ENCODE measurements around the gene AGPS.
"Not testable (repeated sequence)": the region's sequence is repeated elsewhere in the genome, so short reads cannot be mapped to it uniquely, and the experiment has no call there.

The AGPS gene

DNA sequence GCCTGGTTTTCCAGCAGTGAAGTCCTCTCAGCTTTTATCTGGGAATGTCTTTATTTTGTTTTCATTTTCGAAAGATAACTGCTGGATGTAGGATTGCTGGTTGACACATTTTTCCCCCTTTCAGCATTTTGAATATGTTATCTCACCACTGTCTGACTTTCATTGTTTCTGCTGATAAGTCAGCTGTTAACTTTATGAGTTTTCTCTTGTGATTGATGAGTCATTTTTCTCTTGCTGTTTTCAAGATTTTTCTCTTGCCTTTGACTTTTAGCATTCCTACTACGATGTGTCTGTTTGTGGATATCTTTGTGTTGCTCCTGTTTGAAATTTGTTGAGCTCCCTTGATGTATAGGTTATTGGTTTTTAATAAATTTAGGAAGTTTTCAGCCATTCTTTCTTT, 85.5 kb downstream of the AGPS start:
- DNase-seq, result no peak

DNA sequence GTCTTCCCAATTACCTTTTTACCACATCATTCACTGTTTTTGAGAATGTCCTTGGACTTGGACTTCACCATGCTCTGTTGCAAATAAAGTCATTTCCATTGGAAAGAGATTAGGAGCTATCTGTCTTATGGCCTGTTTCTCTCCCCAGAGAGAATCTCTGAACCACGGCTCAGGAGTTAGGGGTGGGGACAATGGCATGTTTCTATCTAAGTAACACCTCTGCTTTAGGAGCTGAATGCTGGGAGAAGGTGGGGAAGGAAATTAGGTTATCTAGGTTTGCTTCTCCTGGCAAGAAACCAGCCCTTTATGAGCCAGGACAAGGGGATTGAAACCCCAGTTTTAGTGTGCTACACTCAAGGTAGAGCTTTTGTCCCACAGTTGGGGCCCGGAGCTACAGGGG, 86.3 kb downstream of the AGPS start:
- DNase-seq, result no peak

DNA sequence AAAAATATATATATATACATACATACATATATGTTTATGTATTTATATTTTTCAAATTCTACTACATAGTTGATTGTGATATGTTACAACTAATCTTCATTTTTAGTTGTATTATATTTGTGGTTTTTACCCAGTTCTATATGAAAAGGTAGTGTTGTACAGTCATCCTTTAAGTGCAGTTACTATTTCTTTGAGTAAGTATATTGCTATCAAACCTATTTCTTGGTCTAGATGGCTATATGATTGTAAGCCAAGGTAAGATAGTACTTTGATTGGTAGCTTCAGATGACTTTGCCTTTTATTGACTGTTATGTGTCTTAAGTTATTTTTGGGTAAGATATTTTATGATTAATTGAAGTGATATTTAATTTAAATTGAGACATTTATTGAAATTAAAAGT, 89.6 kb downstream of the AGPS start:
- DNase-seq, result no peak

DNA sequence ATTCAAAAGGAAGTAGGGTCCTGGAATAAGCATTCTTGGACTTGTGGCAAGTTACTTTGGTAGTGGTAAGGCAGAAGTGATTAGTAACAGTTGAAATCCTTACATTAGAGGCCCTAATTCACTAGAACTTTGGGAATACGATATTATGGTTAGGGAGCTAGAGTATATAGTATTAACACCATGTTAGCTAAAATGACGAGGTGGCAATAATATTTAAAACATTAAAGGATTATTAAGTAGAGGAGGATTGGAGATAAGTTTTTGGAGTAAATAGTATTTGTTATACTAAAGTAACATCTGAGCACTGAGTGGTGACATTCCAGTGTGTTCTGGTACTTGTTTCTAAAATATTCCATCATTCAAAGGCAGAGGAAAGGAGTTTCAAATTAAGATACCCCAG, 91.0 kb downstream of the AGPS start:
- no peak for DNase-seq

DNA sequence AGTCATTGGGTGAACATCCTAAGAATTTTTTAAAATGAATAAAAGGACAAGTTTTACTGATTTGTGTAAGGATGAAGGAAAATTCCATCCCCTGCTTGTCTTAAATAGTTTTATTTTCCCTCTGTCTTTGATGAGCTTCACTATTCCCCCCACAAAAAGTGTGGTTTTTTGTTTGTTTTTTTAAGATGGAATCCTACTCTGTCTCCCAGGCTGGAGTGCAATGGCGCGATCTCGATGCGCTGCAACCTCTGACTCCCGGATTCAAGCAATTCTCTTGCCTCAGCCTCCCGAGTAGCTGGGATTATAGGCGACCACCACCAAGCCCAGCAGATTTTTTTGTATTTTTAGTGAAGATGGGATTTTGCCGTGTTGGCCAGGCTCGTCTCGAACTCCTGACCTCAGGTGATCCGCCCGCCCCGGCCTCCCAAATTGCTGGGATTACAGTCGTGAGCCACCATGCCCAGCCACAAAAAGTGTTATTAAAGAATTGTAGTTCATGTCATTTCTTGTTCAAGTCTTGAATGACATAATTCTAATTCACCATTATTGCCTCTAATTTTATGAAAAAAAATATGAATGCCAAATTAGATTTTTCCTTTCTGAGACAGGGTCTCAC, 91.7 kb downstream of the AGPS start:
- DNase-seq, result no peak

DNA sequence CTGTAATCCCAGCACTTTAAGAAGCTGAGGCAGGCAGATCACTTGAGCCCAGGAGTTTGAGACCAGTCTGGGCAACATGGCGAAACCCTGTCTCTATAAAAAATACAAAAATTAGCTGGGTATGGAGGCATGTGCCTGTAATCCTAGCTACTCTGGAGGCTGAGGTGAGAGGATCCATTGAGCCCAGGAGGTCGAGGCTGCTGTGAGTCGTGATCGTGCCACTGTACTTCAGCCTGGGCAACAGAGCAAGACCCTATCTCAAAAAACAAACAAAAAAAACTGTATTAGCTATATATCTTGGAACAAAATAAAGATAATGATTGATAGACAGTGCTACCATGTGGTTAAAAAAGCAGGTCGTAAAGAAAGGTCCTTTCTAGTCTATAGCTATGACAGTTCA, 93.1 kb downstream of the AGPS start:
- not testable (repeated sequence) for DNase-seq

DNA sequence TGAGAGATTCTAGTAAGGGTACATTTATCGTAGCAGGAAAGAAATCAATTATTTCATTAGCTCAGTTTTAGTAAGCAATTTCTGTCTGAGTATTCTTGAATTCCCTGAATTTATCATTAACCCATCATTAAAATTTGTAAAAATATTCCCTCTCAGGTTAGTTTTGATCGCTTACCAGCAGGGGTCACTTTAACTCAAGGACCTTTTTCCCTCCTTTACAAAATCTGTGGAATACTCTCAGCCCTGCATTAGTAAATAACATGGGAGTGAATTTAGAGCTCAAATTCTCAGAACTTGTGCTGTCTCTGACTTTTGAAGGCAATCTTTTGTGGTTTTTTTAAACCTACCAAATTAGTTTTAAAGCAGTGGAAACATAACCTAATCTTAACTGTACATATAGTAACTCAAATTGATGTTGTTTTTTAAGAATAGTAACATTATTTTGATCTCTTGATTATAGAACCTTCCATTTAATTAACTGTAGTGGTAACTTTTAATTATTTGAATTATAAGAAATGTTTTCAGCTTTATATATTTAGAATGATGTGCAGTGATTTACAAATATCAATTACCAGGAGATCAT, 97.2 kb downstream of the AGPS start:
- no peak for DNase-seq

DNA sequence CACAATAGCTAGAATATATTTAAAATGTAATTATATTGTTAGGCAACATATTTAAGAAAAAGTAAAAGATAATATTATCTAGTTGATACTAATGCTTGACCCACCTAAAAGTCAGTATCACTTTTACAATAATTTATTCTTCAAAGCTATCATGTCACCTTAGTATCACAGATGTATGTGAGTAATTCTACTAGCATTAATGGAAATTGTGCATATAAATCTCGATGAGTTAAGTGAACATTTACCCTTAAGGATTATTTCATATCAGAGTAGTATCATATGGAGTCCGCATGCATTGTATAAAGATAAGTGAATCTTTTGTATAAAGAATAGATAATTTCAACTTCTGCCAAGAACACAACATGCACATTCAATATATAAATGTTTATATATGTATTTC, 103.4 kb downstream of the AGPS start:
- no peak for DNase-seq

DNA sequence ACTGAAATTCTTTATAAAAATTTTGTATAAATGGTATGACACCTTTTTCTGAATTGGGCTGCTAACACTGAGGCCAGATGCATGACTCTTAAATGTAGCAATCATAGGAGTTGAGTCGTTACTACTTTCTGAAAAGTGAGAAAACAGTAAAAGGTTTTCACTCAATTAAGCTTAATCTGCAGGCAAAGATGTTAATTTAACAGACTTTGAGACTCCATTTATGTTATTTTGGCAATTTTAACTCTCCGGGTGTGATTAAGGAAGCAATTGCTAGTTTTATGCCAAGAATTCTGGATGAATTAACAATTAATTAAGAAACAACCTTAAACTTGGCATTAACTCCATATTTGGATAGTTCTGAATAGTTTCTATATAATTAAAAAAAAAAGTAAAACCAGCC, 104.3 kb downstream of the AGPS start:
- no peak for DNase-seq

DNA sequence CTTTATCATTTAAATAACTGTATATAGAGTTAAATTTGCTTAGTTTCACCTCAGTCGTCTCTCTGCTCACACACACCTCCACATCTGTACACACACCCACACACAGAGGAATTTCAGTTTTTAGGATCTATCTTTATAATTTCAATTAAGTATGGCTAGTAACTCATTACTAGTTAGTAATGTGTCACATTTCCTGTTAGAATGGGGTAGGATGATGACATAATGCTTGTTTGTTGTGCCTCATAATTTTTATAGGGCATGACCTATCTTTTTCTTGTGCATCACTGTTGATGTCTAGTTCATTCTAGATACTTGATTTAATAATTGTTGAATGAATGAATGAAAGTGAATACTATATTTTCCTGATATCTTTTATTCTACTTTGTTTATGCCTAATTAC, 108.6 kb downstream of the AGPS start:
- no peak for DNase-seq

DNA sequence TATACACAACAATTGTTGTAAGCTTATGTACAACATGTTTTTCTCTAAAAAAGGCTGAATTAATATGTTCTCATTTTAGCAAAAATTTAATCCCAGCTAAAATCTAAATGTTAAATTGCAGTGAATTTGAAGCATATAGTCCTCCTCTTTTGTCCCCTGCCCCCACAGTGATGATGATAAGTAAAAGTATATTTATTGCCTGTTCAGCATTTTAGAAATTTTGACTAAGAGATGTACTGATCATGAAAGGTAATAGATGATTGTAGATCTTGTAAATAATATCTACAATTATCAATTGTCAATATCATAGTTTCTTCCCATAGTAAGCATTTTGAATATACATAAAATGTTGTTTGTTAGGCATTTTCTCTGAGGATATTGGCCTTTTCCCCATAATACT, 113.9 kb downstream of the AGPS start:
- no peak for DNase-seq

DNA sequence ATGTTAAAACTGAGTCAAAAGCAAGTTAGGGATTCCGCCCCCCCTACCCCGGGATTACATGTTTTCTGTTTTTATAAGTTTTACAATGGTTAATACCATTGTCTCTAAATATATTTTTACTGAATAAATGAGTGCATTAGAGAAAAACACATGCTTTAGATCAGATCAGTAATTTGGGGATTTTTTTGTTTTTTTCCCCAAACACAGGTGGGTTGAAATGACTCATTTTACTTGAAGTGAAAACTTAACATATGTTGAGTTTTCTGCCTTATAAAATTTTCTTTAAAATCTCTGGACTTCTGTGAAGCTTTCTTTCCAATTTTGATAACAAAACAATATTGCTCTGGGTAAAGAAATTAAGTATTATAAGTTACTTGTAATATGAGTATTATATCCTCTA, 114.4 kb downstream of the AGPS start:
- DNase-seq, result no peak

DNA sequence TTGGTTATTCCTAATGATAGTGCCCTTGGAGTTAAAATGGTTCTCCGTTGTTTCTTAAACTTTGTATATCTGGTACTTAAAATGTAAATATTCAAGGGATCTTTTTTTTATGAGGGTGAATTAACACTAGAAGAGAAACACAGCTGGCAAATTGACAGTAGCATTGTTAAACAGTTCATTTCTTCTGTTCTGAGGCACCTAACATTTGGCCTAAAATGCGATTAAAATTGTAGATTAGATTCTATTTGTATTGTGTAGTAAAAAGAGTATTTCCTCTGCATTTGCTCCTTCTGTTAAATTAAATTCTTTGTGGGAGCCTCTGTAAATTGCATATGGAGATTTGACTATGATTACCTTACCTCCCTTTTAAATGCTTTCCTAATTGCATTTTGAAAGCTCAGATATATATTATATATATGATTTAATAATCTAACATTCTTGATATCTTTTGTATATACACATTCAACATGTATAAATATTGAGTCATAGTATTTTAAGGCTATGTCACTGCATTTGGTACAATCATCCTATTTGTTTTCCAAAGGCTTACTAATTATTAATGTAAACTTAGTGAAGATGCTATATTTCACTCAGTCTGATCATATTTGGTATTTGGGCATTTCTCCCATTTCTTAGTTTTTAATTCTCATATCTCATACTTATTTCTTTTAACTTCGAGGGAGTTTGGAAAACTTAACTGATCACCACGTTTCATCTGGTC, 124.4 kb downstream of the AGPS start:
- no peak for DNase-seq

DNA sequence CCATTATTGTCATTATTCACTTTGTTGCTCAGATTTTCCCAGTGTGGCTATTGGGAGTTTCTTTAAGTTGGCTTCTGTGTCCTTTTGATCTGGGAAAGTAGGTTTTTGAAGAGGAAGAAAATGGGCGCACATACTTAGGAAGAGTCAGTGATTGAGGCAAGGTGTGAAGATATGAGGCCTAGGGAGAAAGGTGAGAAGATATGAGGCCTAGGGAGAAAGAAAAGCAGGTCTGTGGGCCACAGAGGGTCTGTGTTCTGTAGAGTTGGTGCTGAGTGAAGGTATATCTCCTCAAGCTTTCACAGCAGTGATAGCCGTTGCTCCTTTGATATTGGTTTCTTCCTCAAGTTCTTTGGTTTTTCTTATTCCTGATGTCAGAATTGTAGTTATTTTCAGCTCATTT, 126.2 kb downstream of the AGPS start:
- DNase-seq, result no peak

DNA sequence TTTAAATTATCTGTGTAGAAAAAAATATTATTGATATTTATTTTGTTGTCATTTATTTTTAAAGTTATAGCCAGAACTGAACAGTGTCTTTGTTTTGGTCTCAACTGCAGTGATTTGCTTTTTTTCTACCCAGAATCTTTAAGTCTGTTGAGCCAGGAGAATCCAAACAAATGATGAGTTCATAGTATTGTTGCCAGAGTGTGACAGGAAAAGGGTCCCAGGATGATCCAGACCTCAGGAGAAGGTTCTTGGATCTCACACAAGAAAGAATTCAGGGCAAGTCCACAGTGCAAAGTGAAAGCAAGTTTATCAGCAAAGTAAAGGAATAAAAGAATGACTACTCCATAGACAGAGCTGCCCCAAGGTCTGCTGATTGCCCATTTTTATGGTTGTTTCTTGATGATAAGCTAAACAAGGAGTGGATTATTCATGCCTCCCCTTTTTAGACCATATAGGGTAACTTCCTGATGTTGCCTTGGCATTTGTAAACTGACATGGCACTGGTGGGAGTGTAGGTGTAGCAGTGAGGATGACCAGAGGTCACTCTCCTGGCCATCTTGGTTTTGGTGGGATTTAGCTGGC, 127.1 kb downstream of the AGPS start:
- no peak for DNase-seq

DNA sequence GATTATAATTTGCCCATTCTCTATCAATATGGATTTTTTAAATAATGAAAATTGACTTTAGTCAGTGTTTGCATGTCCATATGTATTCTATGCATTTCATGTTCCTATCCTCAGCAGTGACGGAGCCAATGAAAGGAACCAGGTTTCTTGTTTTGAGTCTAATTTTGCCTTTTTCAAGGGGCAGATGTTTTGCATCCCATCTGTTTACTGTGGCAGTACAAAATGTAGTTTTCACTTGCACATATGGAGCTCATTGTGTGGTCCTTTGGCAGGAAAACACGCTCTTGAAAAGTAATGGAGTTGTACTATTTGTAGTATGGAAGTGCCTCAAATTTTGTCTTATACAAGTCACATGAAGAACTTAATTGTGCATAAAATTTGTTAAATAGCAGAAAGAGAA, 127.8 kb downstream of the AGPS start:
- DNase-seq, result no peak

DNA sequence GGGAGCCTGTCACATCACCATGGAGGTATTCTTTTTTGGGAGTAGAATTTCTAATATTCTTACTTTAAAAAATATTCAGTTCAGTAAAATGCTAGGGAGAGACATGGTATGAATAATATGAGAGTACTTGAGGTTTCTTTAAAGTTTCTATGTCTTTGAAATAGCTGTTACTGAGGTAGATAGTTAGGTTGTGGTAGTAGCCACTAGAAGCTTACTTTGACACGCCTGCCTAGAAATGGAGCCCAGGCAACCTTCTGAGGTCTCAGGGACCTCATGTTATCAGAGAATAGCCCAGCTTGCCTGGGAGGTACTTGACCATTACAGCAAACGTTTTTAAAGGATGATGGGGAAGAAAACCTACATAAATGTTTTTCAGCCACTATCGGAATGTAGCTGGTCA, 131.2 kb downstream of the AGPS start:
- DNase-seq, result no peak

DNA sequence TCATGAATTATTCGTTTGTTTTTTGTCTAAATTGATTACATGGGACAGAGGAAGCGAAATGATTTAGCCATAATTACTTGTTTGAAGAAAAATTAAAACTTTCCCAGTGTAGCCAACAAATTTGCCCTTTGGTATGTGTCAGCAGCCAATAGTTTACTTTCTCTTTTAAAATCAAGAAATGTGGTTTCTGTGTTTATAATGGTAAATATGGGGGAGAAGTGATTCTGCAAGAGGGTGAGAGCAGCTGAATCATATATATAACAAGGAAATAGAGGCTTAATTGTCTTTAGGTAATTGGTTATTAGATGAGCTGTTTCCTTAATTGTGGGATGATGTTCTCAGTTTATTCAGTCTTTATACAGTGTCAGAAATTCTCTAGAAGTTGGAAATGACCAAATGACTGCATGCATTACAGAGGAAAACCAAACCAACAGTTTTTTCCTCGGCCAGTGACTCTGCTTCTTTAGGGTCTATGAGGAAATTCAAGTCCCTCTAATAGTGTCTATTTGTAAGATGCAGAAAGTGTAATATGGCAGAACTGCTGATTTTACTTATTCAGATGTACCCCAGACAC, 132.9 kb downstream of the AGPS start:
- DNase-seq, result no peak

DNA sequence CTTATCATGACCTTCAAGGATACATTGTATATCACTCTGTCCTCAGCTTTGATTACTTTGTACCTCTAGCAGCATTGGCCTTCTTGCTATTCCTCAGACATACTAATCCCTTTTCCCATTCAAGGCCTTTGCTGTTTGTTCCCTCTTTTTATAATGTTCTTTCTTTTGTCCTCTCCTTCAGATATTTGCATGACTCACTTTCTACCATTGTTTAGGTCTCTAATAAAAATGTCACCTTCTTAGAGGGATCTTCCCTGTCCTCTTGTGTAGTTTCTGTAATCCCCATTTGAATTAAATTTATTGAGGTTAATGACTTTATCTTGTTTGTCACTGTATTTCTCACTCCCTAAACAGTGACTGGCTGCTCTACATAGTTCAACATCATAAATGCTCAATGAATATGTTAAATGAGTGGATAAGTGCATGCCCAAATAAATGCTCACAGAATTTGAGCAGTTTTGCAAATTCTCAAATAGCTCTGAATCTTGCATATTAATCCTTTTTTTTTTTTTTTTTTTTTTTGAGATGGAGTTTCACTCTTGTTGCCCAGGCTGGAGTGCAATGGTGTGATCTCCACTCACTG, 135.9 kb downstream of the AGPS start:
- DNase-seq, result no peak

DNA sequence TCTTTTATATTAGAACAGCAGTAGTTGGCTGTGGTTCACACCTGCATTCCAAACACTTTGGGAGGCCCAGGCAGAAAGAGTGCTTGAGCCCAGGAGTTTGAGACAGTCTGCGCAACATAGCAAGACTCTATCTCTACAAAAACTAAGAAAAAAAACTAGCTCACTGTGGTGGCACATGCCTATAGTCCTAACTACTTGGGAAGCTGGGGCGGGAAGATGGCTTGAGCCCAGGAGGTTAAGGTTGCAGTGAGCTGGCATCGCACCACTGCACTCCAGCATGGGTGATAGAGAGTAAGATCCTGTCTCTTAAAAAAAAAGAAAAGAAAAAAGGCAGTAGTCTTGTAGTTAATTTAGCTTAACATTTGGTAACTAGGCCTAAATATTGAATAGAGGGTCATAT, 136.6 kb downstream of the AGPS start:
- DNase-seq, result no peak

DNA sequence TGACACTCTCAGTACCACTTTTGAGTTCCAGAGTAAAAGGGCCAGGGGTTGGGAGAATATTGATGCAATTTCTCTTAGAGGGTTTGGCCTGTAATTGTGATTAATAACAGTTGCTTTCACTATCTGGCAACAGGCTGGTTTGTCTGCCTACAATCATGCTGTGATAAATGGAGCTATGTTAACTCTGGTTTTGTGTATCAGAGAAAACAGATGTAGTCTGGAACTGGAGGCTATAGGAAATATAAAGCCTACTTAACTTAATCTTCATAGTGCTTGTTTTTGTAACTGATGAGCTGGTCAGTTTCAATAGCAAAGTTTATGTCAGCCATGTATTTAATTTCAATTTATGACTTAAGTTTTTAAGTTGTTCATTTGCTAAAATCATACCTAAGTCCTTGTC, 138.0 kb downstream of the AGPS start:
- DNase-seq, result no peak

DNA sequence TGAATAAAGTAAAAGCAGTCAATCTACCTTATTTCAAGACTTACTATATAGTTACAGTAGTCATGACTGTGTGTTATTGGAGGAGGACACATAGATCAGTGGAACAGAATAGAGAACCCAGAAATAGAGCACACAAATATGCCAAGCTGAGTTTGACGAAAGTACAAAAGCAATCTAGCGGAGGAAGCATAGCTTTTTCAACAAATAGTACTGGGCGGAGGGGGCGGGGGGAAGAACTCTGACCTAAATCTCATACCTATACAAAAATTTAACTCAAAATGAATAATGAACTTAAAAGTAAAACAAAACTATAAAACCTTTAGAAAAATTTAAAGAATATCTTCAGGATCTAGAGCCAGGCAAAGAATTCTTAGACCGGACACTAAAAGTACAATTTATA, 139.1 kb downstream of the AGPS start:
- no peak for DNase-seq

DNA sequence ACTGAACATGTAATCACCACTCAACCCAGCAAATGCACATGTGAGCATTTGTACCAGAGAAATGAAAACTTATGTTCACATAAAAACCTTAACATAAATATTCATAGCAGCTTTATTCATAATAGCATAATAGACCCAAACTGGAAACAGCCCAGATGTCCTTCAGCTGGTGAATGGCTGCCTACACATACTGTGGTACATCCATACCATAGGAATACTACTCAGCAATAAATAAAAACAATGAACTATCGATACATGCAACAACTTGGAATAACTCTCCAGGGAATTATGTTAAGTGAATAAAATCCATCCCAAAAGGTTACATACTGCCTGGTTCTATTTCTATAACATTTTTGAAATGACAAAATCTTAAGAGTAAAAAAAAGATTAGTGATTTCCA, 140.0 kb downstream of the AGPS start:
- no peak for DNase-seq

DNA sequence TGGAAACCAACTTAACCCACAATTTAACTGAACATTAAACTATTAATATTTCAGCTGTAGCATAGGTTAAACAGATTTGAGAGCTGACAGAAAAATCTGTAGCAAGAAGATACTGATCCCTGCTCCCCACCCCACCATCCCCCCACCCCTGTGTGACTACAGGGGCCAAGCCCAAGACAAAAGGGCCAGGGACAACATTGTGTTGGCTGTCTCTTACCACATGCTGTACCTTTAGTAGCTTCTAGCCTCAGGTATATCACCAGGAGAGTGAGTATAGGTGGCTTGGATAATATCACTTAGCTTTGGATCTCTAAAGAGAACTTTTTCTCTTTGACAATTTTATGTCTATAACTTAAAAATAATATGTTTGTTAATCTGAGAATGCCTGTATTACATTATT, 140.7 kb downstream of the AGPS start:
- DNase-seq, result no peak
